ENCODE measurements around the gene TMEM214.

GRCh38 chr2:27038012-27038411 is 5.2 kb downstream of the TMEM214 start:
- TF ChIP-seq REST (IDR thresholded peaks at IDR 0.05; ENCODE audit: insufficient read depth in 1 of 2, low read depth in 2 of 2, low read length in 2 of 2) (no peak), POLR2AphosphoS5 (IDR thresholded peaks at IDR 0.05; ENCODE audit: low read depth, low read length) (no peak), TAF1 (IDR thresholded peaks at IDR 0.05; ENCODE audit: borderline replicate concordance, insufficient read depth, low read length) (no peak)

Data from PFSK-1 (cell line).